Midbrain (tissue), 1 donor: ENCODE measurements around the gene PLSCR5.

Source experiments
- DNase-seq: peaks from one replicate; lab custom pipeline; 2025; lab: John Stamatoyannopoulos, UW

Gene PLSCR5

GRCh38 chr3:146544002-146544928 is 60.9 kb downstream of the PLSCR5 start, which contains the start of gene PLSCR1:
Gene PLSCR1 (minus strand): TSS chr3:146544607. CDS start chr3:146536552, 8,055 bp downstream.
- DNase-seq: peak; percentile 77

GRCh38 chr3:146543461-146544001 is 61.6 kb downstream of the PLSCR5 start:
- DNase-seq: no peak

GRCh38 chr3:146542978-146543377 is 62.2 kb downstream of the PLSCR5 start:
- no peak for DNase-seq

- no peak for DNase-seq
Measured at GRCh38 chr3:146542179-146542578, 63.0 kb downstream of the PLSCR5 start.

GRCh38 chr3:146540978-146541377 is 64.2 kb downstream of the PLSCR5 start:
- no peak for DNase-seq

GRCh38 chr3:146540236-146540635 is 64.9 kb downstream of the PLSCR5 start:
- DNase-seq: no peak

- DNase-seq: no peak
Measured at GRCh38 chr3:146539315-146539714, 65.8 kb downstream of the PLSCR5 start.

GRCh38 chr3:146537603-146538002 is 67.5 kb downstream of the PLSCR5 start:
- DNase-seq: no peak

- DNase-seq: peak; percentile 22
Measured at GRCh38 chr3:146536681-146537080, 68.5 kb downstream of the PLSCR5 start.
